Islet of Langerhans (tissue), 1 donor: ENCODE data around the gene CDKN2B.
A peak's percentile ranks its signal among the peaks of the same experiment; 100 is the strongest.
"Not testable (repeated sequence)": the region's sequence is repeated elsewhere in the genome, so short reads cannot be mapped to it uniquely, and the experiment has no call there.

ENCODE experiments used
- FAIRE-seq: peaks from one replicate; lab custom pipeline; 2011; peaks lifted over from hg19 to GRCh38; lab: Jason Lieb, UNC

Gene CDKN2B

GRCh38 chr9:22008717-22009505, at the start of gene CDKN2B:
Gene CDKN2B, minus strand, starts transcription at chr9:22009305. Its CDS starts 352 bp downstream, at chr9:22008953.
- no peak for FAIRE-seq

- FAIRE-seq, result not testable (repeated sequence)
These were observed 48.9 kb upstream of the CDKN2B start for GRCh38 chr9:22057972-22058371.

- FAIRE-seq, result no peak
These were observed 47.3 kb upstream of the CDKN2B start for GRCh38 chr9:22056402-22056801.

- no peak for FAIRE-seq
These were observed 46.0 kb upstream of the CDKN2B start for GRCh38 chr9:22055090-22055489.

- FAIRE-seq, result no peak
These were observed 45.4 kb upstream of the CDKN2B start for GRCh38 chr9:22054529-22054928.

- FAIRE-seq, result no peak
These were observed 45.0 kb upstream of the CDKN2B start for GRCh38 chr9:22054076-22054475.

- FAIRE-seq, result no peak
These were observed 44.1 kb upstream of the CDKN2B start for GRCh38 chr9:22053178-22053577.

GRCh38 chr9:22052376-22052945, 43.4 kb upstream of the CDKN2B start:
- FAIRE-seq, result peak; percentile 53

- FAIRE-seq, result no peak
These were observed 41.8 kb upstream of the CDKN2B start for GRCh38 chr9:22050924-22051323.

GRCh38 chr9:22049411-22049810, 40.3 kb upstream of the CDKN2B start:
- no peak for FAIRE-seq

GRCh38 chr9:22047596-22047995, 38.5 kb upstream of the CDKN2B start:
- FAIRE-seq, result no peak

GRCh38 chr9:22046243-22046885, 37.3 kb upstream of the CDKN2B start:
- FAIRE-seq, result no peak

- no peak for FAIRE-seq
These were observed 36.3 kb upstream of the CDKN2B start for GRCh38 chr9:22045423-22045822.

- no peak for FAIRE-seq
These were observed 35.5 kb upstream of the CDKN2B start for GRCh38 chr9:22044583-22044982.

GRCh38 chr9:22043928-22044327, 34.8 kb upstream of the CDKN2B start:
- no peak for FAIRE-seq

GRCh38 chr9:22041775-22042174, 32.7 kb upstream of the CDKN2B start:
- no peak for FAIRE-seq

- FAIRE-seq, result no peak
These were observed 32.2 kb upstream of the CDKN2B start for GRCh38 chr9:22041344-22041743.

GRCh38 chr9:22040760-22041159, 31.7 kb upstream of the CDKN2B start:
- no peak for FAIRE-seq

- FAIRE-seq, result no peak
These were observed 30.2 kb upstream of the CDKN2B start for GRCh38 chr9:22039258-22039657.

- peak; percentile 89 for FAIRE-seq
These were observed 29.0 kb upstream of the CDKN2B start for GRCh38 chr9:22037954-22038690.

- no peak for FAIRE-seq
These were observed 27.9 kb upstream of the CDKN2B start for GRCh38 chr9:22036866-22037626.

- FAIRE-seq, result no peak
These were observed 26.5 kb upstream of the CDKN2B start for GRCh38 chr9:22035591-22036011.
